ENCODE measurements around the gene CLCN1.
A peak's percentile ranks its signal among the peaks of the same experiment; 100 is the strongest.

- TF ChIP-seq, protein P1, sequence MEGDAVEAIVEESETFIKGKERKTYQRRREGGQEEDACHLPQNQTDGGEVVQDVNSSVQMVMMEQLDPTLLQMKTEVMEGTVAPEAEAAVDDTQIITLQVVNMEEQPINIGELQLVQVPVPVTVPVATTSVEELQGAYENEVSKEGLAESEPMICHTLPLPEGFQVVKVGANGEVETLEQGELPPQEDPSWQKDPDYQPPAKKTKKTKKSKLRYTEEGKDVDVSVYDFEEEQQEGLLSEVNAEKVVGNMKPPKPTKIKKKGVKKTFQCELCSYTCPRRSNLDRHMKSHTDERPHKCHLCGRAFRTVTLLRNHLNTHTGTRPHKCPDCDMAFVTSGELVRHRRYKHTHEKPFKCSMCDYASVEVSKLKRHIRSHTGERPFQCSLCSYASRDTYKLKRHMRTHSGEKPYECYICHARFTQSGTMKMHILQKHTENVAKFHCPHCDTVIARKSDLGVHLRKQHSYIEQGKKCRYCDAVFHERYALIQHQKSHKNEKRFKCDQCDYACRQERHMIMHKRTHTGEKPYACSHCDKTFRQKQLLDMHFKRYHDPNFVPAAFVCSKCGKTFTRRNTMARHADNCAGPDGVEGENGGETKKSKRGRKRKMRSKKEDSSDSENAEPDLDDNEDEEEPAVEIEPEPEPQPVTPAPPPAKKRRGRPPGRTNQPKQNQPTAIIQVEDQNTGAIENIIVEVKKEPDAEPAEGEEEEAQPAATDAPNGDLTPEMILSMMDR (IDR thresholded peaks at IDR 0.05; ENCODE audit: extremely low read depth in 1 of 2, insufficient read depth in 1 of 2, low read depth in 1 of 2, low read length in 2 of 2), result no peak
- TF ChIP-seq GATA2 (IDR thresholded peaks at IDR 0.05; ENCODE audit: insufficient read depth, insufficient read length, low read depth, low read length), result peak; percentile 79
- TF ChIP-seq POLR2A (IDR thresholded peaks at IDR 0.05; ENCODE audit: low read depth, low read length), result no peak
- TF ChIP-seq MYC (IDR thresholded peaks at IDR 0.05; ENCODE audit: low read depth, low read length), result no peak
- TF ChIP-seq POLR2AphosphoS5 (IDR thresholded peaks at IDR 0.05; ENCODE audit: insufficient read depth, low read depth, low read length), result peak; percentile 22
- TF ChIP-seq EZH2 (IDR thresholded peaks at IDR 0.05; ENCODE audit: borderline replicate concordance, low read depth, low read length, severe bottlenecking), result no peak
- peak; percentile 80 for TF ChIP-seq JUN (IDR thresholded peaks at IDR 0.05; ENCODE audit: borderline replicate concordance, insufficient read depth, insufficient read length, low read depth)
- TF ChIP-seq MAX (IDR thresholded peaks at IDR 0.05; ENCODE audit: insufficient read depth, insufficient read length), result no peak
- peak; percentile 55 for TF ChIP-seq FOS (IDR thresholded peaks at IDR 0.05; ENCODE audit: borderline replicate concordance, insufficient read depth, low read length)
These were observed 20.0 kb upstream of the CLCN1 start for GRCh38 chr7:143295870-143296269.
